Ishikawa (cell line): ENCODE results near the gene WDR90.

Source experiments
- CEBPB ChIP-seq: IDR thresholded peaks from 2 replicates; pipeline ENCODE4 v1.6.1; 2012
- CREB1 ChIP-seq: IDR thresholded peaks from 2 replicates; pipeline ENCODE4 v1.6.1; 2012; ENCODE audit warnings: low read depth
- EGR1 ChIP-seq: IDR thresholded peaks from 2 replicates; pipeline ENCODE4 v1.6.1; 2012
- EP300 ChIP-seq: IDR thresholded peaks from 2 replicates; pipeline ENCODE4 v1.6.1; 2012; ENCODE audit warnings: borderline replicate concordance
- FOXM1 ChIP-seq: IDR thresholded peaks from 2 replicates; pipeline ENCODE4 v1.6.1; 2012; ENCODE audit warnings: low read depth, borderline replicate concordance
- NFIC ChIP-seq: IDR thresholded peaks from 2 replicates; pipeline ENCODE4 v1.6.1; 2012
- RAD21 ChIP-seq: IDR thresholded peaks from 2 replicates; pipeline ENCODE4 v1.6.1; 2012; ENCODE audit warnings: low read depth
- TAF1 ChIP-seq: IDR thresholded peaks from 2 replicates; pipeline ENCODE4 v1.6.1; 2012; ENCODE audit warnings: low read depth, mild to moderate bottlenecking
- TCF12 ChIP-seq: IDR thresholded peaks from 2 replicates; pipeline ENCODE4 v1.6.1; 2012; ENCODE audit warnings: low read depth
- TEAD4 ChIP-seq: IDR thresholded peaks from 2 replicates; pipeline ENCODE4 v1.6.1; 2012
- YY1 ChIP-seq: IDR thresholded peaks from 2 replicates; pipeline ENCODE4 v1.6.1; 2012; ENCODE audit warnings: low read depth
- ZBTB7A ChIP-seq: IDR thresholded peaks from 2 replicates; pipeline ENCODE4 v1.6.1; 2012; ENCODE audit warnings: low read depth
- TF ChIP-seq, protein P1 (sequence below): IDR thresholded peaks from 2 replicates; pipeline ENCODE4 v1.6.1; 2012
- TF ChIP-seq, protein P2 (sequence below): IDR thresholded peaks from 2 replicates; pipeline ENCODE4 v1.6.1; 2012
- TF ChIP-seq, protein P3 (sequence below): IDR thresholded peaks from 2 replicates; pipeline ENCODE4 v1.6.1; 2012; ENCODE audit warnings: low read depth, mild to moderate bottlenecking

Gene WDR90

DNA sequence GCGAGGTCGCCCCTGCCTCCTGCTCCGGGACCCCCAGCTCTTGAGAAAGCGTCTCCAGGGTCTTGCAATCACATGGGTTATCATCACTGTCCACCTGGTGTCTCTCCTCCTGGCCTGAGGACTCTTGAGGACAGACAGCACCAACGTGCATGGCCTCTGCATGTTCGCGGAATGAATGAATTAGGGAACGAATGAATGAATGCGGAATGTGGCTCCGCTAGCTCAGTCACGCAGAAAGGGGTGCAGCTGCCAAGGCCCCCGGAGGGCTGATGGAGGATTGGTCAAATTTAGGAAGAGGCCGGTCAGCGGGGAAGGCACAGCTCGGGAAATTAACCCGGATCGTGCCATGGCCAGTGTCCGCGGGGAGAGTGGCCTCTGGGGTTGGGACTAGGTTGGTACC, 53.2 kb downstream of the WDR90 start:
- TF ChIP-seq FOXM1: no peak
- no peak for TF ChIP-seq ZBTB7A
- TF ChIP-seq RAD21: no peak

DNA sequence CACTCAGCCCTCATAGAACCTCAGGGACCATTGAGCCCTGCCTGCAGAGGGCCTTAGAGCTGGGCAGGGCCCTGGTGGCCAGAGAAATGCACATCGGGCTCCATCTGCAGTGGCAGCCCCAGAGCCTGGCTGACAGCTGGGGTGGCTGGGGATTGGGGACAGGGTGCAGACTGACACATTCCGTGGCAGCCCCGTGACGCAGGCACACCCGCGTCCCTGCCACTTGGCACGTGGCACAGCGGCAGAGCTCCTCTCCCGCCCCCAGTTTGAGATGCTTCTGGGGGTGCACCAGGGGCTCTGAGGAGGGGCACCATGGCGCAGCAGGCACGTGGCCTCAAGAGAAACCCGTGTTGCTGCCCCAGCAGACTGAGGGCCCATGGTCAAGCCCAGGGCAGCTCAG, 54.2 kb downstream of the WDR90 start:
- TF ChIP-seq TEAD4: no peak
- TF ChIP-seq TAF1: no peak
- TF ChIP-seq CREB1: no peak
- TF ChIP-seq ZBTB7A: no peak
- TF ChIP-seq, protein P1, sequence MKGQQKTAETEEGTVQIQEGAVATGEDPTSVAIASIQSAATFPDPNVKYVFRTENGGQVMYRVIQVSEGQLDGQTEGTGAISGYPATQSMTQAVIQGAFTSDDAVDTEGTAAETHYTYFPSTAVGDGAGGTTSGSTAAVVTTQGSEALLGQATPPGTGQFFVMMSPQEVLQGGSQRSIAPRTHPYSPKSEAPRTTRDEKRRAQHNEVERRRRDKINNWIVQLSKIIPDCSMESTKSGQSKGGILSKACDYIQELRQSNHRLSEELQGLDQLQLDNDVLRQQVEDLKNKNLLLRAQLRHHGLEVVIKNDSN: no peak
- TF ChIP-seq, protein P2, sequence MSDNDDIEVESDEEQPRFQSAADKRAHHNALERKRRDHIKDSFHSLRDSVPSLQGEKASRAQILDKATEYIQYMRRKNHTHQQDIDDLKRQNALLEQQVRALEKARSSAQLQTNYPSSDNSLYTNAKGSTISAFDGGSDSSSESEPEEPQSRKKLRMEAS: no peak
- no peak for TF ChIP-seq TCF12
- TF ChIP-seq NFIC: no peak
- TF ChIP-seq, protein P3, sequence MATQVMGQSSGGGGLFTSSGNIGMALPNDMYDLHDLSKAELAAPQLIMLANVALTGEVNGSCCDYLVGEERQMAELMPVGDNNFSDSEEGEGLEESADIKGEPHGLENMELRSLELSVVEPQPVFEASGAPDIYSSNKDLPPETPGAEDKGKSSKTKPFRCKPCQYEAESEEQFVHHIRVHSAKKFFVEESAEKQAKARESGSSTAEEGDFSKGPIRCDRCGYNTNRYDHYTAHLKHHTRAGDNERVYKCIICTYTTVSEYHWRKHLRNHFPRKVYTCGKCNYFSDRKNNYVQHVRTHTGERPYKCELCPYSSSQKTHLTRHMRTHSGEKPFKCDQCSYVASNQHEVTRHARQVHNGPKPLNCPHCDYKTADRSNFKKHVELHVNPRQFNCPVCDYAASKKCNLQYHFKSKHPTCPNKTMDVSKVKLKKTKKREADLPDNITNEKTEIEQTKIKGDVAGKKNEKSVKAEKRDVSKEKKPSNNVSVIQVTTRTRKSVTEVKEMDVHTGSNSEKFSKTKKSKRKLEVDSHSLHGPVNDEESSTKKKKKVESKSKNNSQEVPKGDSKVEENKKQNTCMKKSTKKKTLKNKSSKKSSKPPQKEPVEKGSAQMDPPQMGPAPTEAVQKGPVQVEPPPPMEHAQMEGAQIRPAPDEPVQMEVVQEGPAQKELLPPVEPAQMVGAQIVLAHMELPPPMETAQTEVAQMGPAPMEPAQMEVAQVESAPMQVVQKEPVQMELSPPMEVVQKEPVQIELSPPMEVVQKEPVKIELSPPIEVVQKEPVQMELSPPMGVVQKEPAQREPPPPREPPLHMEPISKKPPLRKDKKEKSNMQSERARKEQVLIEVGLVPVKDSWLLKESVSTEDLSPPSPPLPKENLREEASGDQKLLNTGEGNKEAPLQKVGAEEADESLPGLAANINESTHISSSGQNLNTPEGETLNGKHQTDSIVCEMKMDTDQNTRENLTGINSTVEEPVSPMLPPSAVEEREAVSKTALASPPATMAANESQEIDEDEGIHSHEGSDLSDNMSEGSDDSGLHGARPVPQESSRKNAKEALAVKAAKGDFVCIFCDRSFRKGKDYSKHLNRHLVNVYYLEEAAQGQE: no peak
- no peak for TF ChIP-seq EP300
- no peak for TF ChIP-seq EGR1
- TF ChIP-seq RAD21: no peak
- TF ChIP-seq CEBPB: no peak
- TF ChIP-seq YY1: no peak
- TF ChIP-seq FOXM1: no peak

DNA sequence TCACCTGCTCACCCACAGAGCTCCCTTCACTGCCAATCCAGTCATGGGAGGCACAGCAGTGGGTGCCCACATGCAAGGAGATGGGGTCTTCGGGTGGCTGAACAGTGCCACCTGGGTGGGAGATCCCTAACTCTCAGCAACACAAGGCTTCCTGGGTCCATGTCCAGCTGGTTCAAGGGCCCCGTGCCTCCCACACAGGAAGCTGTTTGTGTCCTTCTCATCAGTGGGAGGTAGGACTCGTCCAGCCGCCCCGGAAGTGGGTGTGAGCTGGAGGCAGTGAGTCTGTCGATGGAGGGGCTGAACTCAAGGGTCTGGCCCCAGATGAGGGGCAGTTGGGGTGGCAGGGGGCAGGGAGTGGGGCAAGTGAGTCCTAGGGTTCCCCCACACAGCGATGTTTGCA, 54.9 kb downstream of the WDR90 start:
- TF ChIP-seq TCF12 (no peak), TEAD4 (no peak), CREB1 (no peak), YY1 (no peak), RAD21 (no peak)
- TF ChIP-seq, protein P1: no peak
- TF ChIP-seq, protein P3: no peak

DNA sequence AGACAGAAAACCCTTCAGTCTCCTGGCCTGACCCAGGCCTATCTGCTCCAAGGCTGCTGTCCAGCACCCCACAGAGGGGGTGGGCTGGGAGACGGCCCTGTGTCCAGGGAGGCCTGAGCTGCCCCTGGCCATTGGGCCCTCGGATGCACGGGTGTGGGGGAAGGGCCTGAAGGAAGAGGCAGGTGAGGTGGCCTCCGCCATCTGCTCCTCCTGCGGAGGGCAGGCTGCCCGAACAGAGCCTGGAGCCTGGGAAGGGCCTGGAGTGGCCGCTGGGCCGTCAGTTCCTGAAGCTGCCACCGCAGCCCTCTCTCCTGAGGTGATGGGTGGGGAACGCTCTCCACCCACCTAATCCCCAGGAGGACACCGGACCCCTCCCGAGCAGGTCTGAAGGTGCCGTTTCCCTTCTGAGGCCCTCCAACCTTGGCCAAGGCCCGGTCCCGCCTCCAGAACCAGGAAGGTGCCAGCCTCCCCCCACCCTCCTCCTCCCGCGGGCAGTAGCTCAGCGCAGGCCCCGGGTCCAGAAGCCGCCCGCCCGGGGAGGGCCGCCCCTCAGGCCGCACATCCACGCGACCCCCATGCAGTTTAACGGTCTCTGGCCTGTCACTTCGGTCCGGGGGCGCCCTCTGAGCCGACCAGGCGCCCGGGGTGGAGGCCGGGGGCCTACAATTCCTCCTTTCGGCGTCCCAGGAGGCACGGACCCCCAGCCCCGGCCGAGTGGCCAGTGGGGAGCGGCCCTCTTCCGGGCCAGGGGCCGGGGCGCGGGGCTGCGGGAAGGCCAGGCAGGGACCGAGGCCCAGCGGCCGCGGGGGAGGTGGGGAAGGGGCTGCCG, 55.6 kb downstream of the WDR90 start:
- TF ChIP-seq TAF1: no peak
- TF ChIP-seq, protein P3: peak; percentile 74

DNA sequence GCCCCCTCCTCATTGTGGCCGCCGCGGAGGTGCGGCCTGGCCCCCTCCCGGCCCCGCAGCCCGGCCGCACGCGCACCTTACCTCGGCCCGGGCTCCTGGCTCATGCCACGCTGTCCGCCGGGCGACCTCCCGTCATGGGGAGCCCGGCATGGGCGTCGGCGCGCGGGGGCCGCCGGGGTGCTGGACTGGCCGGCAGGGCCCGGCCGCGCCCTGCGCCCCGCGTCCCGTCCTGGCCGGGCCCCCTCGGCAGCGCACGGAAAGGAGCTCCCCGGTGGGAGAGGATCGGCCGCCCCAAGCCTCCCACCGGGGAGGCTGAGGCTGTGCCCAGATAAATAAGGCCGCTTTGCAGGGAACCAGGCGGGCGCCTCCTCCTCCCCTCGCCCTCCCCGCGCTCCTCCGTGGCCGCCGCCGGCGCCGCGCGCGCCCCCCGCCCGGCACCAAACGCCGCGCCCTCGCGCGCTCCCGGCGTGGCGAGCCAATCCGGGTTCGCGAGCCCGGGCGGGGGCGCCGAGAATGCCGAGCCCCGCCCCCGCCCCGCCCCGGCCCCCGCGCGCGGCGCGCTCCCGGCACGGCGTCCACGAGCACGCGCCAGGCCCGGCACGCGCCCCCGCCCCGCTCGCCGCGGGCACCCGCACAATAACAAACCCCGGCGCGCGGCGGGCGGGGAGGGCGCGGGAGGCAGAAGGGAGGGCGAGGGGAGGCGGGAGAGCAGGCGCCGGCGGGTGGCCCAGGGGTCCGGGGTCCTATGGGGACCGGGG, 56.4 kb downstream of the WDR90 start, which contains the start of gene FBXL16:
FBXL16 (minus strand) TSS at position 371 of the 758 bp plus-strand sequence. CDS start 8,396 bp downstream, outside the sequence.
- TF ChIP-seq ZBTB7A: no peak
- no peak for TF ChIP-seq EP300
- TF ChIP-seq, protein P1: no peak
- no peak for TF ChIP-seq NFIC
- no peak for TF ChIP-seq EGR1
- TF ChIP-seq, protein P3: no peak
- no peak for TF ChIP-seq FOXM1
- TF ChIP-seq TAF1: no peak
- no peak for TF ChIP-seq RAD21
- TF ChIP-seq TEAD4: no peak
- no peak for TF ChIP-seq CEBPB
- TF ChIP-seq, protein P2: no peak
- TF ChIP-seq CREB1: no peak
